GM23248 (cell line): Measurements from ENCODE around the gene RNF31. TPM values are rescaled to one million over a fixed set of nuclear protein-coding genes. Genes with fewer than 3 reads are reported as not detected.

ENCODE experiments used
- DNase-seq: peaks from one replicate; pipeline ENCODE4 v3.0.0-alpha.2; 2015
- H2AFZ ChIP-seq: fragments of 200-600 bp; sonication (generic); 2 replicates; pipeline ENCODE4 v1.6.1; 2016; ENCODE audit warnings: antibody characterized with exemption
- H3F3A ChIP-seq: fragments of 200-600 bp; sonication (generic); 2 replicates; pipeline ENCODE4 v1.6.1; 2016; ENCODE audit warnings: mild to moderate bottlenecking, antibody characterized with exemption, mixed run types; ENCODE audit not compliant: insufficient read depth
- H3K27ac ChIP-seq: fragments of 200-600 bp; sonication (generic); 2 replicates; pipeline ENCODE4 v1.5.1; 2016; ENCODE audit warnings: mild to moderate bottlenecking
- H3K27me3 ChIP-seq: fragments of 200-600 bp; sonication (generic); replicated peaks from 2 replicates; pipeline ENCODE4 v1.6.1; 2016; ENCODE audit warnings: mild to moderate bottlenecking; ENCODE audit not compliant: insufficient read depth
- H3K36me3 ChIP-seq: fragments of 200-600 bp; sonication (generic); 2 replicates; pipeline ENCODE4 v1.6.1; 2016; ENCODE audit warnings: low read depth, mild to moderate bottlenecking
- H3K4me1 ChIP-seq: fragments of 200-600 bp; sonication (generic); 2 replicates; pipeline ENCODE4 v1.6.1; 2016; ENCODE audit warnings: mild to moderate bottlenecking; ENCODE audit not compliant: insufficient read depth
- H3K4me2 ChIP-seq: fragments of 200-600 bp; sonication (generic); one replicate; pipeline ENCODE4 v1.6.1; 2016; ENCODE audit warnings: mild to moderate bottlenecking; ENCODE audit not compliant: unreplicated experiment
- H3K4me3 ChIP-seq: fragments of 200-600 bp; sonication (generic); 2 replicates; pipeline ENCODE4 v1.5.1; 2016; ENCODE audit warnings: mild to moderate bottlenecking
- H3K79me2 ChIP-seq: fragments of 200-600 bp; sonication (generic); 2 replicates; pipeline ENCODE4 v1.6.1; 2016; ENCODE audit warnings: mild to moderate bottlenecking; ENCODE audit not compliant: insufficient read depth
- H3K9ac ChIP-seq: fragments of 200-600 bp; sonication (generic); 2 replicates; pipeline ENCODE4 v1.6.1; 2016; ENCODE audit warnings: mild to moderate bottlenecking
- H3K9me2 ChIP-seq: fragments of 200-600 bp; sonication (generic); 2 replicates; pipeline ENCODE4 v1.6.1; 2016; ENCODE audit warnings: mixed run types, mild to moderate bottlenecking, moderate library complexity; ENCODE audit not compliant: insufficient read depth
- H3K9me3 ChIP-seq: fragments of 200-600 bp; sonication (generic); one replicate; pipeline ENCODE4 v1.6.1; 2017; ENCODE audit warnings: low read depth
- H4K20me1 ChIP-seq: fragments of 200-600 bp; sonication (generic); 2 replicates; pipeline ENCODE4 v1.6.0; 2016; ENCODE audit not compliant: insufficient read depth
- EZH2 ChIP-seq: fragments of 200-600 bp; sonication (generic); IDR thresholded peaks from 2 replicates; pipeline ENCODE4 v1.6.1; 2018; ENCODE audit warnings: antibody characterized with exemption, mild to moderate bottlenecking; ENCODE audit not compliant: insufficient read depth, poor library complexity, severe bottlenecking
- EZH2phosphoT487 ChIP-seq: fragments of 200-600 bp; sonication (generic); IDR thresholded peaks from 2 replicates; pipeline ENCODE4 v1.6.1; 2018; ENCODE audit warnings: antibody characterized with exemption, moderate library complexity, mild to moderate bottlenecking, low read depth; ENCODE audit not compliant: insufficient read depth
- WGBS, 2 experiments: methylation state at CpG; one replicate each; pipeline ENCODE4 v1.1.6; 2015 to 2017; ENCODE audit warnings: low lambda C conversion rate in 2 of 2, low coverage in 1 of 2; ENCODE audit errors: missing lambda C conversion rate in 2 of 2; 5-methylcytosine and 5-hydroxymethylcytosine counted together
- in situ Hi-C: fragments of 300-500 bp; cut with MboI; formaldehyde crosslinking; loops from 2 replicates; pipeline ENCODE4 v1.15.0; 2020
- polyA plus RNA-seq: library from polyadenylated mRNA; unstranded; fragments of >200 nt; fragmentation: Nextera tagmentation; extraction: Ambion mirVana; gene quantifications from 2 replicates; pipeline ENCODE4 v1.2.1, GENCODE V29; 2016
- total RNA-seq: library from RNA; depleted of rRNA; stranded (reverse); fragments of >200 nt; shearing (Covaris generic); gene quantifications from 2 replicates; pipeline ENCODE4 v1.2.3, GENCODE V29; 2014

The RNF31 gene
- total and polyA plus RNA-seq, 2 experiments from 2014 or later, result 29.4 to 40.3 TPM

DNA sequence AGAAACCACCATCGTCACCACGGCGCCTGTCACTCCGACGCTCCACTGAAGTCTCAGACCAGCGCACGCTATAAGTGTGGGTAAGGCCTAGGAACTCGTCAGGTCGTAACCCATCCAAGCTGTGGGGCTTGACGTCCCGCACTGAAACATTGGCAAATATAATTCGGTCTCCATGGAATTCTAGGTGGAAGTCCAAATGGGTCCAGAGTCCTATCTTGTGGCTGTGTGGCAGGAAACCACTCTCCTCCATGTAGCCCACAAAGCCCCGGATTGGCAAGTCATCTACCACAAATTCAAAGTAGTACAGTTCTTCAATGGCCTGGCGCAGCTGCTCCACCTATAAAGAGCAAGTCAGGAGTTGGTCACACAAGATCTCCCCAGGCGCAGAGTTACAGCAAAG lies 45.6 kb downstream of the RNF31 start:
- TF ChIP-seq EZH2 (no peak), EZH2phosphoT487 (no peak)
- 96% methylated on average over 15 of the region's 15 CpGs for WGBS, 2 experiments
- Histone ChIP-seq H3K9ac (no peak overlapping the region), H3K4me3 (no peak overlapping the region), H3K36me3 (no peaks in the 10 kb centered on the region), H3K9me3 (no peaks in the 10 kb centered on the region), H3K4me2 (no peak overlapping the region), H3K27me3 (no peaks in the 10 kb centered on the region), H2AFZ (no peak overlapping the region), H3K79me2 (peaks cover 70% of the 10 kb centered on the region), H3F3A (peaks cover 18% of the 10 kb centered on the region), H3K27ac (no peak overlapping the region), H3K4me1 (peaks cover 19% of the 10 kb centered on the region), H4K20me1 (no peaks in the 10 kb centered on the region), H3K9me2 (no peaks in the 10 kb centered on the region)
- in situ Hi-C loops, result no loop called here
- DNase-seq, result no peak

DNA sequence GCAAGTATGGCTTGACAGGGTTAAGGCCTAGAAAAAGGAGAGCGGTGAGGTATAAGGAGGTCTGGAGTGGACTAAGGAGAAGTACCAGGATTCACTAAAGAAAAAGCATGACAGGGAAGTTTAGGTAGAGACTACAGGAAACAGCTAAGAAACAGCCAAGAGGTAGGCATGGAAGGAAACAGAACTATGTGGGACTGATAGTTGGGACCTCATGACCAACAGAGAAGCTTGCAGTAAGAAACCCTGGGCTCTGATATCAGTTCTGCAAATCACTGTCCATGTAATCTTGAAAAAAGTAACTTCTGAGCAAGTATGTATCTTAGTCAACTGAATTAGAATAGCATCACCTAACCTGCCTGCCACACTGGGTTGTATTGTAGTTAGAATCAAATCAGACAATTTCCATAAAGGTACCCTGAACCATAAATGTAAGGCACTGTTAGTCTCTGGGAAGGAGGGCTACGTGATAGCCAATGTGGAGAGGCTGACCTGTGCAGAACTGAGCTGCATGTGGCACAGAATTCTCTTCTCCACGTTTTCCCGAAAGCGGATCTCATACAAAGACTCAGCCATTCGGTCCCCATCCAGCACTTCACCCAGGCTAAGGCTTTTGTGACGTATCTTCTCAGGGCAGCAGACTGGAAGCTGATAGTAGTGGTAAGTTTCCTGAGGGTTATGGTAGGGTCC lies 47.0 kb downstream of the RNF31 start:
- Histone ChIP-seq H3K9me2 (no peaks in the 10 kb centered on the region), H3K79me2 (peaks cover 77% of the 10 kb centered on the region), H3K9me3 (no peaks in the 10 kb centered on the region), H3K4me3 (peak overlapping the region; percentile 83), H3K4me2 (peak overlapping the region; percentile 99), H3F3A (peaks cover 14% of the 10 kb centered on the region), H3K27ac (peak overlapping the region; percentile 81; the same call in 1 of the 2 replicates), H3K36me3 (no peaks in the 10 kb centered on the region), H3K9ac (peak overlapping the region; percentile 94), H2AFZ (peak overlapping the region; percentile 80; the same call in 1 of the 2 replicates), H4K20me1 (no peaks in the 10 kb centered on the region), H3K27me3 (no peaks in the 10 kb centered on the region), H3K4me1 (peaks cover 13% of the 10 kb centered on the region)
- DNase-seq, result no peak
- 66 to 67% methylated on average over 7 of the region's 7 CpGs for WGBS, 2 experiments
- TF ChIP-seq EZH2 (no peak), EZH2phosphoT487 (no peak)
- in situ Hi-C loops, result no loop called here

DNA sequence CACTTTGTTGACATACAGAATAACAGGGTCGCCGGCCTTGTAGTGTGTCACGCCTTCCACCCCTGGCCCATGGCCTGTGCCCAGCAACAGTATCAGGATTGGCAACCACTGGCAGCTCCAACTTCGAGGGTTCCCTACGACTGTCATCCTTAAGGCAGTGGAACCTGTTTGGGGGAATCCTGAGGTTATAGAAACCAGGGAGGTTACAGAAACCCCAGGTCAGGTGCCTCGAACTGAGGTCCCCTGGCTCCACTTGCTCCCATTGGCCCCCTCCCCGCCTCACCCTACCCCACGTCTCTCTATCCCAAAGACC lies 47.5 kb downstream of the RNF31 start:
- H3K4me2 ChIP-seq, result peak overlapping the region; percentile 99
- H3K27ac ChIP-seq, result peak overlapping the region; percentile 81
- no peak for TF ChIP-seq EZH2phosphoT487
- TF ChIP-seq EZH2, result no peak
- H3K4me3 ChIP-seq, result peak overlapping the region; percentile 83
- H3K4me1 ChIP-seq, result peaks cover 13% of the 10 kb centered on the region
- peaks cover 9% of the 10 kb centered on the region for H3F3A ChIP-seq
- no peaks in the 10 kb centered on the region for H3K36me3 ChIP-seq
- no peaks in the 10 kb centered on the region for H3K9me3 ChIP-seq
- in situ Hi-C loops, result no loop called here
- H3K27me3 ChIP-seq, result no peaks in the 10 kb centered on the region
- no peaks in the 10 kb centered on the region for H4K20me1 ChIP-seq
- peak overlapping the region; percentile 94 for H3K9ac ChIP-seq
- peak overlapping the region; percentile 80 for H2AFZ ChIP-seq
- 43 to 70% methylated on average over 5 to 8 of the region's 8 CpGs for WGBS, 2 experiments
- no peaks in the 10 kb centered on the region for H3K9me2 ChIP-seq
- peaks cover 81% of the 10 kb centered on the region for H3K79me2 ChIP-seq
- peak; percentile 18 for DNase-seq

DNA sequence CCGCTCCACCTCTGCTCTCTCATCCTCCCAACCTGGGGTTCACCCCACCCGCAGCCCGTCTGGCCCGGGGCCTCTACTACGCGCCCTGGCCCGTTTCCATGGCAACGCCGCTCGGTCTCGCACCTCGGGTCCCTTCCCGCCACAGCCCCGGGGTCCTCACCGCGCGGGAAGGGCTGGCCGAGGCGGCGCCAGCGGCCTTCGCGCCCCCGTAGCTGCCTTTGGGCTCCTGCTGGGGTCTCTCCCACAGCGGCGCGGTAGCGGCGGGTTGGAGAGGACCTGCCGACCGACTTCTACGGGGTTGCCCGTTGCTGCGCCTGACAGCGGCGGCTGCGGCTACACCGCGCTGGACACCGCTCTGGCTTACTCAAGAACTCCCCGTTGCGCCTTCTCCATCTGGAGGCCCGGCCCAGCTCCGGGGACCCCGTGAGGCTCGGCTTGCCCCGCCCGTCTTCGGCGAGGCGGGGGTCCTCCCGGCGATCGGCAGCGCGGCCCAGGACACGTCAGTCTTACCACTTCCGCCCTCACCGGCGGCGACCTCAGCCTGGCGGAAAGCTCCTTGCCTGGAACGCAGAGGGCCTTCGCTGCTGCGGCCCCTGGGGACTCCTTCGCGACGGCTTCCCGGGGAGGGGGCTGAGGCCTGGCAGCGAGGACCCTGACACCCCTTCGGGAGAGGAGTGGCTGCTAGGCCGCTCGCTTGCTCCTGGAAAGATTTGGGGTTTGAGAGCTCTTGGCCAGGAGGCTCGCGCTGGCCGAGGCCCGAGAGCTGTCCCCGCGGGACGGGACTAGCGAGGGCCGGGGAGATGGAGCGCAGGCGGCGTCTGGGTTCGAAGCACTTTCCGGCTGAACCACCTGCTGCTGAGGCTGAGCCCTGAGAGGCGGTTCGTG lies 48.1 kb downstream of the RNF31 start, which contains the start of gene TM9SF1:
TM9SF1 (minus strand) TSS at position 256 of the 885 bp plus-strand sequence. CDS start 422 bp downstream, outside the sequence.
- no peaks in the 10 kb centered on the region for H3K27me3 ChIP-seq
- H2AFZ ChIP-seq, result peak within 1 kb of the TSS; percentile 80
- no peaks in the 10 kb centered on the region for H3K9me3 ChIP-seq
- TF ChIP-seq EZH2phosphoT487 (no peak), EZH2 (no peak)
- no peaks in the 10 kb centered on the region for H3K9me2 ChIP-seq
- WGBS, 2 experiments, result 1% methylated on average over 84 to 86 of the region's 89 CpGs
- in situ Hi-C loops, result no loop called here
- DNase-seq, result peak; percentile 93
- no peaks in the 10 kb centered on the region for H4K20me1 ChIP-seq
- peaks cover 6% of the 10 kb centered on the region; the same call in 1 of the 2 replicates for H3F3A ChIP-seq
- peak within 1 kb of the TSS; percentile 83 for H3K4me3 ChIP-seq
- peaks cover 13% of the 10 kb centered on the region for H3K4me1 ChIP-seq
- H3K9ac ChIP-seq, result peak within 1 kb of the TSS; percentile 94
- peak within 1 kb of the TSS; percentile 99 for H3K4me2 ChIP-seq
- H3K36me3 ChIP-seq, result no peaks in the 10 kb centered on the region
- peak within 1 kb of the TSS; percentile 81 for H3K27ac ChIP-seq
- H3K79me2 ChIP-seq, result peaks cover 85% of the 10 kb centered on the region
